Neural crest cell (in vitro differentiated cells): ENCODE results near the gene NDRG3. TPM values are rescaled to one million over a fixed set of nuclear protein-coding genes. Genes with fewer than 3 reads are reported as not detected.

Experiments used
- DNase-seq: peaks from one replicate; pipeline ENCODE4 v3.0.0; 2021; ENCODE audit warnings: low read depth, mixed read lengths, low spot score
- H3K27ac Mint-ChIP-seq: one replicate; pipeline ENCODE4 v1.8.0; 2021; ENCODE audit warnings: mild to moderate bottlenecking, mixed read lengths; ENCODE audit not compliant: unreplicated experiment
- H3K27me3 Mint-ChIP-seq: 2 replicates; pipeline ENCODE4 v1.8.0; 2021; ENCODE audit warnings: low read depth, mild to moderate bottlenecking, mixed read lengths
- H3K36me3 Mint-ChIP-seq: 2 replicates; pipeline ENCODE4 v1.8.0; 2021; ENCODE audit warnings: low read depth, mild to moderate bottlenecking, mixed read lengths
- H3K4me1 Mint-ChIP-seq: 2 replicates; pipeline ENCODE4 v1.8.0; 2021; ENCODE audit warnings: mixed read lengths
- H3K4me3 Mint-ChIP-seq: one replicate; pipeline ENCODE4 v1.8.0; 2021; ENCODE audit warnings: mild to moderate bottlenecking, mixed read lengths
- H3K9me3 Mint-ChIP-seq: 2 replicates; pipeline ENCODE4 v1.8.0; 2021; ENCODE audit warnings: mixed read lengths
- total RNA-seq: library from RNA; stranded (reverse); gene quantifications from 2 replicates; pipeline ENCODE4 v1.2.1, GENCODE V29; 2021
- TF ChIP-seq, protein P1 (sequence below): fragments of 200-600 bp; sonication (generic); conservative IDR thresholded peaks from 2 replicates; pipeline ENCODE4 v1.5.0; 2021; ENCODE audit warnings: antibody characterized with exemption, mild to moderate bottlenecking

Gene NDRG3
- total RNA-seq, 1 donor from 2014 or later = 34.9 TPM

DNA sequence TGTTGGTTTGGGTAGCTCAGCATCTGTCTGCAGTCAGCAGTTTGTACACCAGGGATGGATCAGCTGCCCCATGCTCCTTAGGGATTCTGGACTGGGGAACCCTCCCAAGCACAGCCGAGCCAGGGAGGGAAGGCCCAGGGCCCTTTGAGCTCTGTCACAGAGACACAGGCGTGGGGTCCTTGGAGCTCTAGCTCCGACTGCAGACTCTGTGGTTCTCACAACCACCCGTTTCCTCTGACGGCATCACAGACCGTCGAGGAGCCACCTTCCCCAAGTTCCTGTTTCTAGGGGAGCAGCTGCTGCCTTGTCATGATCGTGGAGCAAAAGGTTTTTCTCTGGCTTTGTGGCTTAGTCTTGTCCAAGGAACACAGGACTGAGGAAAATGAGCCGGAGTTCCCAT is 99.9 kb downstream of the NDRG3 start, which contains the start of gene SLA2:
Gene SLA2 (minus strand): TSS at position 199 of the 400 bp plus-strand sequence. CDS start 4,861 bp downstream, outside the sequence.
- H3K27ac Mint-ChIP-seq = no peak within 1 kb of the TSS
- no peak within 1 kb of the TSS for H3K4me3 Mint-ChIP-seq

DNA sequence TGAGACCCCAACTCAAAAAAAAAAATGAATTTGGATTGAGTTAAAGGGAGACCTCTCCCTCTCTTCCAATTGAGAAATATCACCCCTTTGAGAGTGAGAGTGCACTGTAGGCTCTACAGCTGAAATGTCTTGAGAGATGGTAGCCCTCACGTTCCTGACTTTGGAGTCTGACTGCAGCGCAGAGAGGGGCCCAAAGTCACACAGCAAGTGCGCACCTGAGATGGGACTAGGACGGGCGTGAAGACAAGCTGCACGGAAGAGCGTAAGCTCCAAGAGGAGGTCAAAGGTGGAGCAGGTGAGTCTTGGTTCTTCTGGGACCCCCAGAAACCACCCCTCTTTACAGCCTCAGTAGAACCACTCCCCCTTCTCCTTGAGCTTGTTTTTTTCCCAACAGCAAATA is 100.5 kb downstream of the NDRG3 start:
- Mint-ChIP-seq H3K27ac (no peak overlapping the region), H3K36me3 (no peaks in the 10 kb centered on the region), H3K4me3 (no peak overlapping the region), H3K9me3 (no peaks in the 10 kb centered on the region), H3K27me3 (no peaks in the 10 kb centered on the region), H3K4me1 (peaks cover 8% of the 10 kb centered on the region)
- TF ChIP-seq, protein P1, sequence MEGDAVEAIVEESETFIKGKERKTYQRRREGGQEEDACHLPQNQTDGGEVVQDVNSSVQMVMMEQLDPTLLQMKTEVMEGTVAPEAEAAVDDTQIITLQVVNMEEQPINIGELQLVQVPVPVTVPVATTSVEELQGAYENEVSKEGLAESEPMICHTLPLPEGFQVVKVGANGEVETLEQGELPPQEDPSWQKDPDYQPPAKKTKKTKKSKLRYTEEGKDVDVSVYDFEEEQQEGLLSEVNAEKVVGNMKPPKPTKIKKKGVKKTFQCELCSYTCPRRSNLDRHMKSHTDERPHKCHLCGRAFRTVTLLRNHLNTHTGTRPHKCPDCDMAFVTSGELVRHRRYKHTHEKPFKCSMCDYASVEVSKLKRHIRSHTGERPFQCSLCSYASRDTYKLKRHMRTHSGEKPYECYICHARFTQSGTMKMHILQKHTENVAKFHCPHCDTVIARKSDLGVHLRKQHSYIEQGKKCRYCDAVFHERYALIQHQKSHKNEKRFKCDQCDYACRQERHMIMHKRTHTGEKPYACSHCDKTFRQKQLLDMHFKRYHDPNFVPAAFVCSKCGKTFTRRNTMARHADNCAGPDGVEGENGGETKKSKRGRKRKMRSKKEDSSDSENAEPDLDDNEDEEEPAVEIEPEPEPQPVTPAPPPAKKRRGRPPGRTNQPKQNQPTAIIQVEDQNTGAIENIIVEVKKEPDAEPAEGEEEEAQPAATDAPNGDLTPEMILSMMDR = no peak
- DNase-seq = no peak

More for the DNA sequence above, 99.9 kb downstream of the NDRG3 start, which contains the start of gene SLA2:
- no peaks in the 10 kb centered on the region for H3K9me3 Mint-ChIP-seq
- TF ChIP-seq, protein P1 = no peak
- H3K4me1 Mint-ChIP-seq = peaks cover 8% of the 10 kb centered on the region
- no peaks in the 10 kb centered on the region for H3K27me3 Mint-ChIP-seq
- no peaks in the 10 kb centered on the region for H3K36me3 Mint-ChIP-seq
- DNase-seq = no peak

DNA sequence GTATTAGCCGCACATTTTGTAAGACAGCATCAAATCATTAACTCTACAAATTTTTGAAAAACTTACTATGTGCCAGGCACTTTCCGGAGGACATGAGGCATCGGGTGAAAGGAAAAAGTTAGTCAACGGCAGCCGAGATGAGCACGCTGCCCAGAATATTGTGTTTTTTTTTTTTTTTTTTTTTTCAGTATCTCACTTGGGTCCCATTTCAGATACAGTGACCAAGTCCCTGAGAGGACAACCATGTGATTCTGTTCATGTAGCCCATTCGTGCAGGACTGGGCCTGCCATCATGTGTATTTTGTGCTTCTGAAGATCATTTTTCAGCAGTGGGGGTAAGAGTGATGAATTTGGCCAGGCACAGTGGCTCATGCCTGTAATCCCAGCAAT is 101.2 kb downstream of the NDRG3 start:
- H3K27me3 Mint-ChIP-seq = no peaks in the 10 kb centered on the region
- no peak for DNase-seq
- H3K9me3 Mint-ChIP-seq = no peaks in the 10 kb centered on the region
- H3K36me3 Mint-ChIP-seq = no peaks in the 10 kb centered on the region
- TF ChIP-seq, protein P1 = no peak
- H3K4me3 Mint-ChIP-seq = no peak overlapping the region
- H3K4me1 Mint-ChIP-seq = peaks cover 8% of the 10 kb centered on the region
- no peak overlapping the region for H3K27ac Mint-ChIP-seq

DNA sequence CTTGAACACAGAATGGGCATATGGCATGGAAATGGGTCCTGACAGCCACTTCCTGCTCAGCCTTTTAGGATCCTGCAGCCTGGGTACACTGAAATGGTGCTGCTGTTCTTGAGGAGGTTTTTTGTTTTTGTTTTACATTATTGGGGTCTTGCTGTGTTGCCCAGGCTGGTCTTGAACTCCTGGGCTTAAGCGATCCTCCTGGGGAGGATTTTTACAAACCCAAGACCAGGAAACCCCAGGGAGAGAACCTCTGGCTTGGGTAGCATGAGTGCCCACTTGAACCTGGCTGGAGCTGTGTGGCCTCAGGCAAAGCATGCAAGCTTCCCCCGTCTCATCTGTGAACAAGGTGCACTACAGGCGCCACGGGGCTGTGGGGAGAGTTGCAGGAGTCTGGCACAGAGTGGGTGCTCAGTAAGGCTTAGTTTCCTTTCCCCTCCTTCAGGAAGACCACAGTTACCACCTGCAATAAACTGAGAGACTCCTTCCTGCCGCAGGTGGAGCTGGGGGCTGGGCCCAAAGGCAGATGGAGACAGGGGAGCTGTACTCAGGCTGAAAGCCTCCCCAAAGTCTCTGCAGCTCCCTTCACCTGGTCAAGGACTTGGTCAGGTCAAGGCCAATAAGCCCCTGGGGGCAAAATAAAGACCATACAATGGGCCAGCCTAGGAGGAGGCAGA is 101.7 kb downstream of the NDRG3 start:
- peaks cover 8% of the 10 kb centered on the region for H3K4me1 Mint-ChIP-seq
- TF ChIP-seq, protein P1 = no peak
- H3K4me3 Mint-ChIP-seq = no peak overlapping the region
- no peaks in the 10 kb centered on the region for H3K27me3 Mint-ChIP-seq
- no peaks in the 10 kb centered on the region for H3K36me3 Mint-ChIP-seq
- DNase-seq = no peak
- no peaks in the 10 kb centered on the region for H3K9me3 Mint-ChIP-seq
- no peak overlapping the region for H3K27ac Mint-ChIP-seq

DNA sequence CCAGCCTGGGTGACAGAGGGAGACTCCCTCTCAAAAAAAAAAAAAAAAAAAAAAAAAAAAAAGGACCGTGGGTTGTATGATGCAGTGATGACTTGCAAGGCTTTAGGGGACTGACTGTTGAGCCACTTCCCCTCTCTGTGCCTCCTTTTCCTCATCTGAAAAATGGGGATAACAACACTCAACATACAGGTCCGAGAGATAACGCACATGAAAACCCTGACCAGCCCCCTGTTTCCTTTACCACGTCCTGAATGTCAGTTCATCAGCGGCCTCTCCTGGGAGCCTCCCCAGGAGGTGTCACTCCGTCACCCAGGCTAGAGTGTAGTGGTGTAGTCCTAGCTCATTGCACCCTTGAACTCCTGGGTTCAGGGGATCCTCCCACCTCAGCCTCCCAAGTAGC is 103.8 kb downstream of the NDRG3 start:
- Mint-ChIP-seq H3K4me1 (peaks cover 8% of the 10 kb centered on the region), H3K36me3 (no peaks in the 10 kb centered on the region), H3K27me3 (no peaks in the 10 kb centered on the region), H3K9me3 (no peaks in the 10 kb centered on the region), H3K4me3 (no peak overlapping the region), H3K27ac (no peak overlapping the region)
- DNase-seq = no peak
- TF ChIP-seq, protein P1 = no peak
